Neural cell (in vitro differentiated cells): ENCODE data around the gene ELP5. TPM values are rescaled to one million over a fixed set of nuclear protein-coding genes. Genes with fewer than 3 reads are reported as not detected.

Experiments
- H2AFZ ChIP-seq: fragments of 200-600, 300-800 bp; sonication (generic), shearing (Covaris generic); 2 replicates; pipeline ENCODE4 v1.6.0; 2014; ENCODE audit warnings: low read depth, mild to moderate bottlenecking, antibody characterized with exemption, low read length, moderate library complexity
- H3F3A ChIP-seq: fragments of 200-600 bp; shearing (Covaris generic); 2 replicates; pipeline ENCODE4 v1.6.1; 2016; ENCODE audit warnings: mild to moderate bottlenecking, moderate library complexity, mixed read lengths, antibody characterized with exemption, low read length; ENCODE audit not compliant: insufficient read depth, poor library complexity, severe bottlenecking
- H3K27ac ChIP-seq: fragments of 200-600, 300-800 bp; sonication (generic), shearing (Covaris generic); 2 replicates; pipeline ENCODE4 v1.5.1; 2014; ENCODE audit warnings: mild to moderate bottlenecking, low read length, moderate library complexity
- H3K27me3 ChIP-seq: fragments of 300-800, 200-600 bp; sonication (generic), shearing (Covaris generic); 2 replicates; pipeline ENCODE4 v1.6.0; 2014; ENCODE audit warnings: mild to moderate bottlenecking, low read depth, low read length, moderate library complexity; ENCODE audit not compliant: insufficient read depth
- H3K36me3 ChIP-seq: fragments of 300-800, 200-600 bp; sonication (generic), shearing (Covaris generic); 2 replicates; pipeline ENCODE4 v1.5.1; 2014; ENCODE audit warnings: mild to moderate bottlenecking, antibody characterized with exemption, low read length, moderate library complexity; ENCODE audit not compliant: insufficient read depth
- H3K4me2 ChIP-seq: fragments of 300-800, 200-600 bp; sonication (generic), shearing (Covaris generic); 2 replicates; pipeline ENCODE4 v1.6.0; 2014; ENCODE audit warnings: mild to moderate bottlenecking, low read length
- H3K4me3 ChIP-seq: fragments of 300-800, 200-600 bp; sonication (generic), shearing (Covaris generic); 2 replicates; pipeline ENCODE4 v1.5.1; 2014; ENCODE audit warnings: mild to moderate bottlenecking, low read length, moderate library complexity
- H3K79me2 ChIP-seq: fragments of 200-600 bp; shearing (Covaris generic); replicated peaks from 2 replicates; pipeline ENCODE4 v1.6.0; 2014; ENCODE audit warnings: mild to moderate bottlenecking, low read length, moderate library complexity; ENCODE audit not compliant: insufficient read depth
- H3K9ac ChIP-seq: fragments of 300-800, 200-600 bp; sonication (generic), shearing (Covaris generic); 2 replicates; pipeline ENCODE4 v1.6.1; 2016; ENCODE audit warnings: mild to moderate bottlenecking, low read length, mixed read lengths
- H3K9me2 ChIP-seq: fragments of 200-600 bp; shearing (Covaris generic); 2 replicates; pipeline ENCODE4 v1.6.1; 2016; ENCODE audit warnings: mild to moderate bottlenecking, low read length, mixed read lengths; ENCODE audit not compliant: insufficient read depth
- H3K9me3 ChIP-seq: fragments of 200-600, 300-800 bp; sonication (generic), shearing (Covaris generic); 2 replicates; pipeline ENCODE4 v1.6.1; 2016; ENCODE audit warnings: mild to moderate bottlenecking, mixed run types, low read length, moderate library complexity, mixed read lengths
- H4K20me1 ChIP-seq: fragments of 200-600 bp; shearing (Covaris generic); 2 replicates; pipeline ENCODE4 v1.6.1; 2016; ENCODE audit warnings: mild to moderate bottlenecking, mixed run types; ENCODE audit not compliant: insufficient read depth
- EP300 ChIP-seq: fragments of 450-650 bp; conservative IDR thresholded peaks from 2 replicates; pipeline ENCODE4 v1.6.1; 2014; ENCODE audit warnings: antibody characterized with exemption, mild to moderate bottlenecking, moderate library complexity; ENCODE audit not compliant: poor library complexity, severe bottlenecking
- EZH2 ChIP-seq: fragments of 200-600, 300-800 bp; shearing (Covaris generic), sonication (generic); IDR thresholded peaks from 2 replicates; pipeline ENCODE4 v1.6.1; 2014; ENCODE audit warnings: antibody characterized with exemption, low read length, borderline replicate concordance, mild to moderate bottlenecking; ENCODE audit not compliant: insufficient read depth, poor library complexity, severe bottlenecking
- MXI1 ChIP-seq: fragments of 450-650 bp; conservative IDR thresholded peaks from 2 replicates; pipeline ENCODE4 v1.6.1; 2014; ENCODE audit warnings: antibody characterized with exemption, mild to moderate bottlenecking; ENCODE audit not compliant: poor library complexity, severe bottlenecking
- POLR2AphosphoS5 ChIP-seq: IDR thresholded peaks from 2 replicates; pipeline ENCODE4 v1.6.1; 2012
- RAD21 ChIP-seq: fragments of 450-650 bp; conservative IDR thresholded peaks from 2 replicates; pipeline ENCODE4 v1.6.1; 2014; ENCODE audit warnings: antibody characterized with exemption, mild to moderate bottlenecking, moderate library complexity
- SMC3 ChIP-seq: fragments of 450-650 bp; conservative IDR thresholded peaks from 2 replicates; pipeline ENCODE4 v1.6.1; 2014; ENCODE audit warnings: antibody characterized with exemption, mild to moderate bottlenecking, moderate library complexity; ENCODE audit not compliant: poor library complexity
- TAF1 ChIP-seq: IDR thresholded peaks from 2 replicates; pipeline ENCODE4 v1.6.1; 2012; ENCODE audit warnings: low read depth
- polyA plus RNA-seq: library from polyadenylated mRNA; depleted of rRNA; stranded (reverse); fragments of >200 nt; gene quantifications from 2 replicates; pipeline ENCODE4 v1.2.3, GENCODE V29; 2014
- TF ChIP-seq, protein P1 (sequence below): fragments of 450-650 bp; IDR thresholded peaks from 2 replicates; pipeline ENCODE4 v1.5.1; 2014; ENCODE audit warnings: antibody characterized with exemption, mild to moderate bottlenecking, moderate library complexity; ENCODE audit not compliant: poor library complexity, severe bottlenecking
- TF ChIP-seq, protein P2 (sequence below): IDR thresholded peaks from 2 replicates; pipeline ENCODE4 v1.6.1; 2012; ENCODE audit warnings: borderline replicate concordance

Gene ELP5
- polyA plus RNA-seq, 1 donor from 2014 or later, result 82.7 TPM

DNA sequence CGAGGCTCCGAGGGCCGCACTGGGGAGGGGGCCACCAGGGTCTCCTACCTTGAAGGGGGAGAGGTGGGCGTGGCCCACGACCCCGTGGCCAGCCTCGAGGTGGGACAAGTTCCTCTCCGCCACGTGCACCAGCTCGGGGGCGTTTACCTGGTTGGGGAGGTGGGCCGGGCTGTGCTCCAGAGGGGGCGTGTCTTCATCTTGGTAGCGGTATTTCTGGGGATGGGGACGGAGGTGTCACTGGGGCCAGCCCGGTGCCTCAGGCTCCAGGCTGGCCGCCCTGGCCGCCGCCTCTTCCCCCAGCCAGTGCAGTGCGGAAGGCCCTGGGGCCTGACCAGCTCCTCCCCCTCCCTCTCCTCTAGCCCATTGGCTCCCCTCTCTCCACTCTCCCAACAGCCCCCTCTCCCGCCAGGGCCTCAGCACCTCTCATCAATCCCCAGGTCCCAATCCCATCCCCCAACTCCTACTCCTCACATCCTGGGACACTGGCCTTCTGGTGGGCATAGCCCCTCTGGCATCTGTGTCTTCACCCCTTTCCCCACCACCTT, 43.9 kb upstream of the ELP5 start:
- Histone ChIP-seq H3K9ac (peak overlapping the region; percentile 29), H3K27me3 (no peaks in the 10 kb centered on the region), H3K9me2 (no peaks in the 10 kb centered on the region), H3K27ac (peak overlapping the region; percentile 20), H3F3A (no peaks in the 10 kb centered on the region), H3K79me2 (peaks cover 60% of the 10 kb centered on the region), H3K36me3 (no peaks in the 10 kb centered on the region), H3K4me3 (peak overlapping the region; percentile 13), H4K20me1 (no peaks in the 10 kb centered on the region), H3K9me3 (no peaks in the 10 kb centered on the region), H3K4me2 (no peak overlapping the region), H2AFZ (no peak overlapping the region)
- TF ChIP-seq SMC3 (no peak), RAD21 (no peak), POLR2AphosphoS5 (no peak), TAF1 (no peak), EZH2 (no peak), MXI1 (no peak)
- TF ChIP-seq, protein P1, sequence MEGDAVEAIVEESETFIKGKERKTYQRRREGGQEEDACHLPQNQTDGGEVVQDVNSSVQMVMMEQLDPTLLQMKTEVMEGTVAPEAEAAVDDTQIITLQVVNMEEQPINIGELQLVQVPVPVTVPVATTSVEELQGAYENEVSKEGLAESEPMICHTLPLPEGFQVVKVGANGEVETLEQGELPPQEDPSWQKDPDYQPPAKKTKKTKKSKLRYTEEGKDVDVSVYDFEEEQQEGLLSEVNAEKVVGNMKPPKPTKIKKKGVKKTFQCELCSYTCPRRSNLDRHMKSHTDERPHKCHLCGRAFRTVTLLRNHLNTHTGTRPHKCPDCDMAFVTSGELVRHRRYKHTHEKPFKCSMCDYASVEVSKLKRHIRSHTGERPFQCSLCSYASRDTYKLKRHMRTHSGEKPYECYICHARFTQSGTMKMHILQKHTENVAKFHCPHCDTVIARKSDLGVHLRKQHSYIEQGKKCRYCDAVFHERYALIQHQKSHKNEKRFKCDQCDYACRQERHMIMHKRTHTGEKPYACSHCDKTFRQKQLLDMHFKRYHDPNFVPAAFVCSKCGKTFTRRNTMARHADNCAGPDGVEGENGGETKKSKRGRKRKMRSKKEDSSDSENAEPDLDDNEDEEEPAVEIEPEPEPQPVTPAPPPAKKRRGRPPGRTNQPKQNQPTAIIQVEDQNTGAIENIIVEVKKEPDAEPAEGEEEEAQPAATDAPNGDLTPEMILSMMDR, result no peak
- TF ChIP-seq, protein P2, sequence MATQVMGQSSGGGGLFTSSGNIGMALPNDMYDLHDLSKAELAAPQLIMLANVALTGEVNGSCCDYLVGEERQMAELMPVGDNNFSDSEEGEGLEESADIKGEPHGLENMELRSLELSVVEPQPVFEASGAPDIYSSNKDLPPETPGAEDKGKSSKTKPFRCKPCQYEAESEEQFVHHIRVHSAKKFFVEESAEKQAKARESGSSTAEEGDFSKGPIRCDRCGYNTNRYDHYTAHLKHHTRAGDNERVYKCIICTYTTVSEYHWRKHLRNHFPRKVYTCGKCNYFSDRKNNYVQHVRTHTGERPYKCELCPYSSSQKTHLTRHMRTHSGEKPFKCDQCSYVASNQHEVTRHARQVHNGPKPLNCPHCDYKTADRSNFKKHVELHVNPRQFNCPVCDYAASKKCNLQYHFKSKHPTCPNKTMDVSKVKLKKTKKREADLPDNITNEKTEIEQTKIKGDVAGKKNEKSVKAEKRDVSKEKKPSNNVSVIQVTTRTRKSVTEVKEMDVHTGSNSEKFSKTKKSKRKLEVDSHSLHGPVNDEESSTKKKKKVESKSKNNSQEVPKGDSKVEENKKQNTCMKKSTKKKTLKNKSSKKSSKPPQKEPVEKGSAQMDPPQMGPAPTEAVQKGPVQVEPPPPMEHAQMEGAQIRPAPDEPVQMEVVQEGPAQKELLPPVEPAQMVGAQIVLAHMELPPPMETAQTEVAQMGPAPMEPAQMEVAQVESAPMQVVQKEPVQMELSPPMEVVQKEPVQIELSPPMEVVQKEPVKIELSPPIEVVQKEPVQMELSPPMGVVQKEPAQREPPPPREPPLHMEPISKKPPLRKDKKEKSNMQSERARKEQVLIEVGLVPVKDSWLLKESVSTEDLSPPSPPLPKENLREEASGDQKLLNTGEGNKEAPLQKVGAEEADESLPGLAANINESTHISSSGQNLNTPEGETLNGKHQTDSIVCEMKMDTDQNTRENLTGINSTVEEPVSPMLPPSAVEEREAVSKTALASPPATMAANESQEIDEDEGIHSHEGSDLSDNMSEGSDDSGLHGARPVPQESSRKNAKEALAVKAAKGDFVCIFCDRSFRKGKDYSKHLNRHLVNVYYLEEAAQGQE, result no peak

DNA sequence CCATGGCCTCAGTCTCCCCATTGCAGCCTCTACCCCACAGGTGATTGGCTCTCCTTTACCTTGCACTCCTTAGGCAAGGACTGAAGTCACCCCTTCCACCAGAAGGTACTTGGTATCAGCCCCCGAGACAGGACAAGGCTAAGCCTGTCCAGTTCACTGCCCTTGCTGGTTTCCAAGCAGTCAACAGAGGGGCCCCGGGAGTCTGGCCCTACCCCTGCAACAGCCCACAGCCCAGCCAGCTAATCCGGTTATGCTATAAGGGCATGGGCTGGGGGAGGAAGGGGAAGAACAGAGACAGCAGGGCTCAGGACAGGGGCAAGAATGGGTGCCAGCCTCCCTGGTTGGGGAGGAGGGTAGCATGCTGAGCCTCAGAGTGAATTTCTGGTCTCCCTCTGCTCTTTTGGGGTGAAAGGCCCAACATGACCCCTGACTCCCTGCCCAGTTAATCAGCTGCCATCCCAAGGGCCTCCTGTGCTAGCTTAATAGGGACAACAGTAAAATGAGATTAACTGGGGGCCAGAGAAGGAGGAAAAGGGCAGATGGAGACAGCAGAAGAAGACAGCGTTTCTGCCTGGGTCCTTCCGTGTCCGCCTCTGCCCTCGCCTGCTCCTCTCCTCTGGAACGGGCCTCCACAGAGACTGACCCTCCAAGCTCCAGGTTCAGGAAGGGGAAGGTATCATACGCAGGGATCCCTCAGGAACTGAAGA, 43.1 kb upstream of the ELP5 start:
- peaks cover 60% of the 10 kb centered on the region for H3K79me2 ChIP-seq
- H4K20me1 ChIP-seq, result no peaks in the 10 kb centered on the region
- H3K27ac ChIP-seq, result peak overlapping the region; percentile 20
- H3K9ac ChIP-seq, result peak overlapping the region; percentile 29
- TF ChIP-seq RAD21, result no peak
- no peak for TF ChIP-seq EP300
- no peak for TF ChIP-seq POLR2AphosphoS5
- TF ChIP-seq TAF1, result no peak
- H3K4me3 ChIP-seq, result no peak overlapping the region
- no peaks in the 10 kb centered on the region for H3K9me3 ChIP-seq
- no peak overlapping the region for H3K4me2 ChIP-seq
- no peaks in the 10 kb centered on the region for H3K9me2 ChIP-seq
- H3K36me3 ChIP-seq, result no peaks in the 10 kb centered on the region
- H3F3A ChIP-seq, result peaks cover 4% of the 10 kb centered on the region
- no peaks in the 10 kb centered on the region for H3K27me3 ChIP-seq
- H2AFZ ChIP-seq, result no peak overlapping the region
